Mesendoderm (in vitro differentiated cells): ENCODE measurements around the gene ARHGAP26.

Experiments
- DNase-seq: peaks from one replicate; pipeline ENCODE4 v3.0.0; 2013
- H2AK5ac ChIP-seq: 2 replicates; pipeline ENCODE4 v1.6.1; 2013; ENCODE audit warnings: low read length, inconsistent platforms
- H2BK120ac ChIP-seq: 2 replicates; pipeline ENCODE4 v1.6.1; 2013; ENCODE audit warnings: low read depth, mild to moderate bottlenecking, low read length, moderate library complexity, mixed read lengths
- H2BK15ac ChIP-seq: replicated peaks from 2 replicates; pipeline ENCODE4 v1.6.1; 2013; ENCODE audit warnings: low read depth, mild to moderate bottlenecking, moderate library complexity
- H2BK5ac ChIP-seq: 2 replicates; pipeline ENCODE4 v1.6.1; 2013; ENCODE audit warnings: low read length, inconsistent platforms
- H3K18ac ChIP-seq: 2 replicates; pipeline ENCODE4 v1.6.1; 2013; ENCODE audit warnings: mild to moderate bottlenecking, low read length, mixed read lengths
- H3K23ac ChIP-seq: one replicate; pipeline ENCODE4 v1.6.1; 2013; ENCODE audit warnings: low read length
- H3K27ac ChIP-seq: 2 replicates; pipeline ENCODE4 v1.5.1; 2013; ENCODE audit warnings: low read depth, mild to moderate bottlenecking, inconsistent platforms, low read length, moderate library complexity
- H3K27me3 ChIP-seq: 2 replicates; pipeline ENCODE4 v1.6.1; 2013; ENCODE audit warnings: low read length, control low read depth, mild to moderate bottlenecking, inconsistent platforms; ENCODE audit not compliant: insufficient read depth, poor library complexity
- H3K36me3 ChIP-seq: 2 replicates; pipeline ENCODE4 v1.6.1; 2013; ENCODE audit warnings: low read length, inconsistent platforms; ENCODE audit not compliant: control insufficient read depth, insufficient read depth
- H3K4ac ChIP-seq: one replicate; pipeline ENCODE4 v1.6.1; 2013; ENCODE audit warnings: low read depth, mild to moderate bottlenecking, low read length, moderate library complexity
- H3K4me1 ChIP-seq: 2 replicates; pipeline ENCODE4 v1.6.1; 2013; ENCODE audit warnings: low read depth, low read length, inconsistent platforms; ENCODE audit not compliant: control insufficient read depth
- H3K4me2 ChIP-seq: 2 replicates; pipeline ENCODE4 v1.6.1; 2013; ENCODE audit warnings: low read length
- H3K4me3 ChIP-seq: 2 replicates; pipeline ENCODE4 v1.5.1; 2013; ENCODE audit warnings: mild to moderate bottlenecking, low read length
- H3K56ac ChIP-seq: one replicate; pipeline ENCODE4 v1.6.1; 2013; ENCODE audit warnings: low read length
- H3K79me1 ChIP-seq: 2 replicates; pipeline ENCODE4 v1.6.1; 2013; ENCODE audit warnings: low read length, inconsistent platforms
- H3K79me2 ChIP-seq: 2 replicates; pipeline ENCODE4 v1.6.1; 2013; ENCODE audit warnings: mild to moderate bottlenecking, low read length; ENCODE audit not compliant: control insufficient read depth, insufficient read depth
- H3K9ac ChIP-seq: 2 replicates; pipeline ENCODE4 v1.6.1; 2013; ENCODE audit warnings: low read length, inconsistent platforms
- H4K5ac ChIP-seq: one replicate; pipeline ENCODE4 v1.6.1; 2013; ENCODE audit warnings: low read length
- H4K8ac ChIP-seq: one replicate; pipeline ENCODE4 v1.6.1; 2013; ENCODE audit warnings: low read depth, mild to moderate bottlenecking, control low read depth, low read length, moderate library complexity
- WGBS: extraction: QIAGEN DNeasy Blood & Tissue Kit; methylation state at CpG from one replicate; pipeline ENCODE4 v1.1.7; 2013; ENCODE audit warnings: low lambda C conversion rate, missing lambda C conversion rate; ENCODE audit not compliant: insufficient coverage; ENCODE audit errors: extremely low coverage; 5-methylcytosine and 5-hydroxymethylcytosine counted together

The ARHGAP26 gene

GRCh38 chr5:142847898-142848790 lies 78.0 kb downstream of the ARHGAP26 start:
- no peak overlapping the region for H2AK5ac ChIP-seq
- no peak overlapping the region for H4K5ac ChIP-seq
- no peak overlapping the region for H3K23ac ChIP-seq
- no peak overlapping the region for H3K4ac ChIP-seq
- no peaks in the 10 kb centered on the region for H3K36me3 ChIP-seq
- no peak overlapping the region for H4K8ac ChIP-seq
- H3K9ac ChIP-seq = no peak overlapping the region
- H3K27ac ChIP-seq = no peak overlapping the region
- H3K4me3 ChIP-seq = no peak overlapping the region
- no CpG with 5 or more reads among the region's 7 CpGs for WGBS
- no peaks in the 10 kb centered on the region for H3K79me2 ChIP-seq
- H2BK15ac ChIP-seq = no peak overlapping the region
- no peaks in the 10 kb centered on the region for H3K27me3 ChIP-seq
- H2BK120ac ChIP-seq = no peak overlapping the region
- H3K4me2 ChIP-seq = no peak overlapping the region
- no peak for DNase-seq
- H3K56ac ChIP-seq = no peak overlapping the region
- H2BK5ac ChIP-seq = no peak overlapping the region
- H3K79me1 ChIP-seq = no peaks in the 10 kb centered on the region
- peaks cover 13% of the 10 kb centered on the region for H3K4me1 ChIP-seq
- H3K18ac ChIP-seq = no peak overlapping the region

- no CpG with 5 or more reads among the region's 3 CpGs for WGBS
- H3K27me3 ChIP-seq = no peaks in the 10 kb centered on the region
Measured at GRCh38 chr5:142849466-142849865, 79.3 kb downstream of the ARHGAP26 start.

GRCh38 chr5:142849880-142850279 lies 79.7 kb downstream of the ARHGAP26 start:
- Histone ChIP-seq H3K36me3 (no peaks in the 10 kb centered on the region), H3K18ac (no peak overlapping the region), H3K27me3 (no peaks in the 10 kb centered on the region), H3K79me1 (peaks cover 2% of the 10 kb centered on the region), H2AK5ac (no peak overlapping the region), H2BK5ac (no peak overlapping the region), H2BK15ac (no peak overlapping the region), H3K79me2 (no peaks in the 10 kb centered on the region), H3K27ac (no peak overlapping the region), H3K4me3 (no peak overlapping the region), H3K4me2 (no peak overlapping the region), H2BK120ac (no peak overlapping the region), H3K9ac (no peak overlapping the region), H4K8ac (no peak overlapping the region), H3K4me1 (peaks cover 13% of the 10 kb centered on the region), H4K5ac (no peak overlapping the region), H3K23ac (no peak overlapping the region), H3K4ac (no peak overlapping the region), H3K56ac (peak overlapping the region; percentile 45)
- DNase-seq = no peak
- WGBS = no CpG with 5 or more reads among the region's 3 CpGs

More at GRCh38 chr5:142849466-142849865, 79.3 kb downstream of the ARHGAP26 start:
- DNase-seq = no peak
- Histone ChIP-seq H3K4me1 (peaks cover 13% of the 10 kb centered on the region), H3K9ac (no peak overlapping the region), H3K36me3 (no peaks in the 10 kb centered on the region), H2AK5ac (no peak overlapping the region), H4K8ac (no peak overlapping the region), H4K5ac (no peak overlapping the region), H3K79me1 (peaks cover 2% of the 10 kb centered on the region), H3K4ac (no peak overlapping the region), H3K4me3 (no peak overlapping the region), H3K79me2 (no peaks in the 10 kb centered on the region), H3K27ac (no peak overlapping the region), H2BK5ac (no peak overlapping the region), H2BK120ac (no peak overlapping the region), H3K18ac (no peak overlapping the region), H2BK15ac (no peak overlapping the region), H3K4me2 (no peak overlapping the region), H3K56ac (peak overlapping the region; percentile 45), H3K23ac (no peak overlapping the region)

GRCh38 chr5:142851731-142852130 lies 81.6 kb downstream of the ARHGAP26 start:
- WGBS = no CpG with 5 or more reads among the region's 4 CpGs
- Histone ChIP-seq H4K8ac (no peak overlapping the region), H3K4me1 (peaks cover 7% of the 10 kb centered on the region), H3K27ac (no peak overlapping the region), H3K56ac (no peak overlapping the region), H3K4me2 (no peak overlapping the region), H3K4ac (no peak overlapping the region), H2AK5ac (no peak overlapping the region), H3K79me1 (peaks cover 4% of the 10 kb centered on the region), H3K27me3 (no peaks in the 10 kb centered on the region), H4K5ac (no peak overlapping the region), H3K79me2 (no peaks in the 10 kb centered on the region), H3K36me3 (no peaks in the 10 kb centered on the region), H3K9ac (no peak overlapping the region), H3K4me3 (no peak overlapping the region), H3K18ac (no peak overlapping the region), H2BK5ac (no peak overlapping the region), H3K23ac (no peak overlapping the region), H2BK15ac (no peak overlapping the region), H2BK120ac (no peak overlapping the region)
- DNase-seq = no peak

GRCh38 chr5:142852416-142853198 lies 82.4 kb downstream of the ARHGAP26 start:
- H2BK120ac ChIP-seq = no peak overlapping the region
- peaks cover 4% of the 10 kb centered on the region for H3K79me1 ChIP-seq
- H3K4me2 ChIP-seq = no peak overlapping the region
- H3K56ac ChIP-seq = no peak overlapping the region
- H3K4me3 ChIP-seq = no peak overlapping the region
- H3K4me1 ChIP-seq = peaks cover 7% of the 10 kb centered on the region
- H2BK5ac ChIP-seq = no peak overlapping the region
- no peaks in the 10 kb centered on the region for H3K36me3 ChIP-seq
- no CpG with 5 or more reads among the region's 8 CpGs for WGBS
- H4K5ac ChIP-seq = no peak overlapping the region
- no peak for DNase-seq
- no peak overlapping the region for H3K23ac ChIP-seq
- H2AK5ac ChIP-seq = no peak overlapping the region
- H2BK15ac ChIP-seq = no peak overlapping the region
- H3K18ac ChIP-seq = no peak overlapping the region
- no peak overlapping the region for H3K27ac ChIP-seq
- no peak overlapping the region for H3K9ac ChIP-seq
- H3K4ac ChIP-seq = no peak overlapping the region
- no peaks in the 10 kb centered on the region for H3K79me2 ChIP-seq
- H3K27me3 ChIP-seq = no peaks in the 10 kb centered on the region
- H4K8ac ChIP-seq = no peak overlapping the region
